Activated T-cell treated with anti-CD3 and anti-CD28 coated beads, Interleukin-2, amount 50 U/mL, for 48 hours (primary cell): Measurements from ENCODE around the gene TIE1.
A peak's percentile ranks its signal among the peaks of the same experiment; 100 is the strongest.

Source experiments
- DNase-seq, 2 experiments: peaks; one replicate each; pipeline ENCODE4 v3.0.0-alpha.2; 2020

Gene TIE1

DNA sequence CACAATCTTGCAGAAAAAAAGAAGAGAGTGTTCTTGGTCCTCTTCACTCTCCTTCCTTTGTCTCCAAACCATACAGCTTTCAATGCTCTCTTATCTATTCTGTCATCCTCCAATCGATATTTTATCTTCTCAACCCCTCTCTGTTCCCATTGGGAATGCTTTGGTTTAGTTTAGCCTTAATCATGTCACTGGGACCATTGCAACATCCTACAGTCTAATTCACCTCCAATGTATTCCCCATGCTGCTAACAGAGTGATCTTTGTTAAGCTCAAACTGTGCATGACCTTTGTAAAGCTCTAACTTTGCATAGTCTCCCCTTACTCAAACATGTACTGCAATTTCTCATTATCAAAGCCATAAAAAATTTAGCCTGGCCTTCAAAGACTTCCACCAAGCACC, 39.8 kb downstream of the TIE1 start:
- no peak for DNase-seq

DNA sequence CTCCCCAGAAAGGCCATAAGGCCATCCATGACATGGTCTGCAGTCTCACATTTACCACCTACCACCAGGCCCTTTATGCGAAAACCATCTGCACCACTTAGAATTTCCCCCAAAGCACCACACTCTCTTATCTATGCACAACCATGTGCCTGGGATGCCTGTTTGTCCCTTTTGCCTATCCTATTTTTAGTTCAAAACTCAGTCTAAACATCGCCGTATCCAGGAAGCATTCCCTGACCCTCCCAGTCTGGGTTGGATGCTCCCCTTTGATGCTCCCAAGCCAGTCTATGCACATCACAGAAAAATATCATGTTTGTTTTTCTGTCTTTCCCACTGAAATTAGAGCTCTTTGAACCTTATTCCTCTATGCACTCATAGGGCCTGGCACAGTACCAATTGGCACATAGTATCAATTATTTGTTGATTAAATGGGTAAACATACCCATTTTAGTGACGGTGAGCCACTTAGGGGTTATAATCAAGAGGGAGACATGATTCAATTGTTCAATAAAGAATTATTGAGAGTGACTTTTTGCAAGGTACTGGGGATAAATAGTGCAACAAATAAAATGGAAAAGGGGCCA, 43.6 kb downstream of the TIE1 start:
- DNase-seq, result no peak

DNA sequence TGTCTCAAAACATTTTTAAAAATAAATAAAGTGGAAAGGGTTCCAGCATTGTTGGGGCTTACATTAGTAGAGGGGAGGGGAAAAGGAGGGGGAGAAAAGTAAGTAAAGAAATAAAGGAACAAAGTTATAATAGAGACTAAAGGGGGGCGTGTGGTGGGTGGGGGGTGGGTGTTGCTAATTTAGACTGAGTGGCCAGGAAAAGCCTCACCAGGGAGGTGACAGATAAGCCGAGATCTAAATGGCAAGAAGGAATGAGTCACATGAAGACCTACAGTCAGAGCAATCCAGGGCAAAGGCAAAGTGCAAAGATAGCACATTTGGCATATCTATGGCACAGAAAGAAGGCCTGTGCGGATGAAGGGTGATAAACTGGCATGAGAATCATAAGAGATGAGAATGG, 44.3 kb downstream of the TIE1 start:
- no peak for DNase-seq

DNA sequence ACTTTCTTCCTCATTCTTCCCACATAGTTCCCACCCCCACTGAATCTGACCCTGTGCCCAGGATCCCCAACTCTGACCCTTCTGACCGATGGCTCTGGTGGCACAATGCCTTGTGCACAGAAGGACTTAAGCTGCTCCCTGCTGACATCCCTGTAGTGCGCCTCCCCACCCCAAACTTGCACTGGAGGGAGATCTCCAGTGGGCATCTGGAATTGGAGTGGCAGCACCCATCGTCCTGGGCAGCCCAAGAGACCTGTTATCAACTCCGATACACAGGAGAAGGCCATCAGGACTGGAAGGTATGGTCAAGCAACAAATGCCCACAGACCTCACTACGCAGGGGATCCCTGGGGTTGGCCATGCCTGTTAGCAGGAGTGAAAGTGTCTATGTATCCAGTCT, 45.9 kb downstream of the TIE1 start:
- no peak for DNase-seq

DNA sequence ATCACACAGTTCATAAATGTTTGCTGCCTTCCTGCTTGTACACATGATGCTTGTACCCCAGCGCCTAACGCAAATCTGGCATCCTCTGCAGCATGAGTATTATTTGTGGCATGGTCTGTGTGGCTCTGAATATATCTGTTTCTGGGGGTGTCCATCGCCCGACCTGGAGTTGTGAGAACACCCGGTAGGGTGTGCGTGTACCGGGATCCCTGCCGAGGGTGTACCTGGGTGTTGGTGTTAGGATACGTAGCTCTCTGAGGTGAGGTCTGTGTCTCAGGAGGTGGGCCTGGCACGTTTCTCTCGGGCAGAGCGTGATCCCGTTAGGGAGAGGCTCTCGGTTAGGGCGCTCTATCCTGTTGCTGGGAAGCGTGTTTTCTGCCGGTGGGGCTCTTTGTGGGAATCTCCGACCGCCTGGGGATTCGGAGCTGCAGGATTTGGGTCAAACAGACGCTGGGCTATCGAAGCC, 47.6 kb downstream of the TIE1 start:
- DNase-seq, result no peak

DNA sequence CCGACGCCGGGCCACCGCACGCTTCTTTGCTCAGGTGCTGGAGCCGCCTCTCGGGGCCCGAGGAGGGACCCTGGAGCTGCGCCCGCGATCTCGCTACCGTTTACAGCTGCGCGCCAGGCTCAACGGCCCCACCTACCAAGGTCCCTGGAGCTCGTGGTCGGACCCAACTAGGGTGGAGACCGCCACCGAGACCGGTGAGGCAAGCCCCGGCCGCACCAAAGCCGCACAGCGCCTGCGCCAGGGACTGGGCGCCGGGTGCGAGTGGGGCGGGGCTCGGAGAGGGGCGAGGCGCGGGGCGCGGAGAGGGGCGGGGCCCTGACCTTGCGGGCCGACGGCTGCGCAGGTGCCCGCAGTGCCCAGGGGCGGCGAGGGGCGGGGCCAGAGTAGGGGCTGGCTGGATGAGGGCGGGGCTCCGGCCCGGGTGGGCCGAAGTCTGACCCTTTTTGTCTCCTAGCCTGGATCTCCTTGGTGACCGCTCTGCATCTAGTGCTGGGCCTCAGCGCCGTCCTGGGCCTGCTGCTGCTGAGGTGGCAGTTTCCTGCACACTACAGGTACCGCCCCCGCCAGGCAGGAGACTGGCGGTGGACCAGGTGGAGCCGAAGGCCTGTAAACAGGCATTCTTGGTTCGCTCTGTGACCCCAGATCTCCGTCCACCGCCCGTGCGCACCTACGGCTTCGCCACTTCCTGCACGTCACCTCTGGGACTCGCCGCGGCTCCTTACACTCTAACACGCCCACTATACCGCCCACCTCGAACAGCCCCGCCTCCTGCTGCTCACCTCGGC, 48.2 kb downstream of the TIE1 start:
- DNase-seq, result peak; percentile 60 to 71

DNA sequence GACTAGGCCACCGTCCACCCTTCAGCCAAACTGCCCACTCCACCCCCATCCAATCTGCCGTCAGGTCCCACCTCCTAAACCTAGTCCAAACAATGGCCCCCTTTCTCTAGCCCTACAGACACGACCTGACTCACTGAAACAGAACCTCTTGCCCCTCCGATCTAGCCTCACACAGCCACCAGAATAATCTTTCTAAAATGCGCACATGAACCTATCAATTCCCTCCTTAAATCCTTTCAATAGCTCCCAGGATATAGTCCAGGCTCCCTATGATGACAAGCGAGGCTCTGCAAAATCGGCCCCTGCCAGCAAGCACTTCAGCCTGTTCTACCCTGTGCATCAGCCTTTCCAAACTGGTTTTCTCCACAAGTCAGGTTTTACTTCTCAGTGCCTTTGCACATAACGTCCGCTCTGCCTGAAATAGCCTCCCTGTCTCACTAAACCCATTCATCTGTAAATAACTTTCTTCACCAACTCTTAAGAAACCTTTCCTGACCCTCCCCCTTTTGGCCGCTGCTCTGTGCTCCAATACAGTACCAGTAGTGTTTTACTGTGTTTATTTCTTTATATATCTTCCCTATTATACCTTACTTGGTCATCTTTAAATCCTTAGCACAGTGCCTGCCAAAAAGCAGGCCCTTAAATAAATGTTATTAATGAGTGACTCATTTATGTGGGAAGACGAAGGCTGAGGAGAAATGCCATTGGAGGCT, 49.0 kb downstream of the TIE1 start:
- DNase-seq, result no peak

DNA sequence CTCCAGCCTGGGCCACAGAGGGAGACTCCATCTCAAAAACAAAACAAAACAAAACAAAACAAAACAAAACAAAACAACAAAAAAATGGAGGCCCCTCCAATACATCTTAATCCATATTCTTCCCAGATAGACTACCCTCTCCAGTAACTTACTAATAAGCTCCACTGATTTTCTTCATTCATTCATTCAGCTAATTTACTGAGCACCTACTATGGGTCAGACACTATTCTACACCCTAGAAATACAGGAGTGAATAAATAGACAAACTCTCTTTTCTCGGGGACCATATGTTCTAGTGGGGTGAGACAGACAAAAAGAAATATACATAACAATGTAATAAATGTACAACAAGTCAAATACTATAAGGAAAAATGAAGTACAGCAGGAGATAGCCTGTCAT, 50.2 kb downstream of the TIE1 start:
- DNase-seq, result no peak

DNA sequence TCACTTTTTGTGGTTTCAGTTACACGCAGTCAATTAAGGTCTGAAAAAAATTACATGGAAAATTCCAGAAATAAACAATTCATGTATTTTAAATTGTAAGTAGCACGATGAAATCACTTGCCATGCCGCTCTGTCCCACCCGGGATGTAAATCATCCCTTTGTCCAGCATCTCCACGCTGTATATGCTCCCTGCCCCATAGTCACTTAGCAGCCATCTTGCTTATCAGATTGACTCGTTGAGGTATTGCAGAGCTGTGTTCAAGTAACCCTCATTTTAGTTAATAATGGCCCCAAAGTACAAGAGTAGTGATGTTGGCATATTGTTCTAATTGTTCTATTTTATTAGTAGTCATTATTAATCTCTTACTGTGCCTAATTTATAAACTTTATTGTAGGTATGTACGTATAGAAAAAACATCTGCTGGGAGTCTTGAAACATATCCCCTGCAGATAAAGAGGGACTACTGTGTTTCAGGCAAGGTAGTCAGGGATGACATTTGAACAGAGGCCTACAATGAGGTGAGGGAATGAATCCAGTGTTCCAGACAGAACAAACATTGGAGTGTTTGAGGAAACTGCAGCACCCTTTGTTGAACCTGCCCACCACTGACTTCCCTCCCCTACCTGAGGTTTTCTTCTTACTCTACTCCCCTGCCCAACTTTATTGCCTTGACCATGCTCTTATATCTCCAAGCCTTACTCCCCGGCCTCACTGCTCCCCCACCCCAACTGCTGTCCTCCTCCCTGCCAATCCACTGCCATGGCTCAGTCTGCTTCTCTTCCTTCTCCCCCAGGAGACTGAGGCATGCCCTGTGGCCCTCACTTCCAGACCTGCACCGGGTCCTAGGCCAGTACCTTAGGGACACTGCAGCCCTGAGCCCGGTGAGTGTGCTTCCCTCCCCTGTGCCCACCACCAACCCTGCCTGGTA, 50.9 kb downstream of the TIE1 start:
- DNase-seq, result no peak

DNA sequence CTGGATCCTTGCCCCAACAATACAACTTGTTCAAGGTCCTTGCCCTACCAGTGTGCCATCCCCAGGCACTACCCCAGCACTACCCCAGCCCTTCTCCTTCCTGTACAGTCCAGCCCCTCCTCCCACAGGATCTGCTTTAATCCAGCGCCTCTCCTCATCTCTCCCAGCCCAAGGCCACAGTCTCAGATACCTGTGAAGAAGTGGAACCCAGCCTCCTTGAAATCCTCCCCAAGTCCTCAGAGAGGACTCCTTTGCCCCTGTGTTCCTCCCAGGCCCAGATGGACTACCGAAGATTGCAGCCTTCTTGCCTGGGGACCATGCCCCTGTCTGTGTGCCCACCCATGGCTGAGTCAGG, 51.5 kb downstream of the TIE1 start:
- no peak for DNase-seq

DNA sequence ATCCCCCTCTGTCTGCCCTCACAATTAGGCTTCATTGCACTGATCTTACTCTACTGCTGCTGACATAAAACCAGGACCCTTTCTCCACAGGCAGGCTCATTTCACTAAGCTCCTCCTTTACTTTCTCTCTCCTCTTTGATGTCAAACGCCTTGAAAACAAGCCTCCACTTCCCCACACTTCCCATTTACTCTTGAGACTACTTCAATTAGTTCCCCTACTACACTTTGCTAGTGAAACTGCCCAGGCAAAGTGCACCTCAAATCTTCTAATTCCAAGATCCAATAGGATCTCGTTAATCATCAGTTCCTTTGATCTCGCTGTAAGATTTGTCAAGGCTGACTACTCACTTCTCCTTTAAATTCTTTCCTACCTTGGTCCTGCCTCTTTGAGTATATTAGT, 52.1 kb downstream of the TIE1 start:
- DNase-seq, result no peak

DNA sequence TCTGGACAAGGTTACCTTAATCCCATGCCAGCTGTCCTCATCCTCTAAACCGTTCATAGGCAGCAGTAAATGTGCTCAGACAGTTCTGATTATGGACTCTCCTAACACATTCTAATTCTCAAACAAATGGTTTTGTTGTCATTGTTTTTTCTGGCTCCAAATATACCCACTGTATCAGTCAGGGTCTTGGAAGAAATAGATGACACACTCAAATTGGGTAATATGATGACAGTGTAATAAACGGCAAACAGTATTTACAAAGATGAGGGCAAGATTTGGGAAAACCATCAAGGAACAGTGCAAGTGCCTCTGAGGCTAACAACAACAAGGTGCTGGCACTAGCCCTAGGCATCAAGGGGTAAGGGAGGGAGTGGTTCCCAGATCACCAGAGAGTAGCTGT, 53.7 kb downstream of the TIE1 start:
- DNase-seq, result no peak

DNA sequence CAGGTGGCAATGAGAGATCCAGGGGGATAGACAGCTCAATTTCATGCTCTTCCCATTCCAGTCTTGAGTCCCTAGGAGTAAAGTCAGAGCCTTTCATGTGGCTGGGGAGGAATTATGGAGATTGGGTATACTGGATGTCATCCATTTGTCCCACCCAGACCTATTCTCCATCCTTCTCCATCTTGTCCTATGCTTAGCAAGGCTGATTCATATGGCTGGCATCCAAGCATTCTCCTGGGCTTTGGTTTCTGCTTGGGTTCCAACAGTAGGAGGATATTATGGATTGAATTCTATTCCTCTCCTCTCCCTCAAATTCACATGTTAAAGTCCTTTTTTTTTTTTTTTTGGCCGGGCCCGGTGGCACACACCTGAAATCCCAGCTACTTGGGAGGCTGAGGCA, 54.2 kb downstream of the TIE1 start:
- no peak for DNase-seq

DNA sequence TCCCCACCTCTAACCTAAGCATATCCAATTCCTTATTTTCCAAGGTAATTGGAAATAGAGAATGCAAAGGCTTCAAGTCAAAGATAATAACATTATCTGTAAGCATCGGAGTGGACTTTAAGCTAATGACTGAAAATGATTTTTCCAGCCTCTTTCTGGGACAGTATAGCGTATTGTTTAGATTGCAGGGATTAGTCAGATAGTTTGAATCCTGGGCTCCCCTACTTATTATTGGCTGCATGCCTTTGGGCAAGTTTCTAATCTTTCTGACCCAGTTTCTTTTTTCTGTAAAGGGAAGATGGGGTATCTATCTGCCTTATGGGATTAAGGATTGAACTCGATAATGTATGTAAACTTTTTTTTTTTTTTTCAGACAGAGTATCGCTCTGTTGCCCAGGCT, 56.5 kb downstream of the TIE1 start:
- DNase-seq, result no peak

DNA sequence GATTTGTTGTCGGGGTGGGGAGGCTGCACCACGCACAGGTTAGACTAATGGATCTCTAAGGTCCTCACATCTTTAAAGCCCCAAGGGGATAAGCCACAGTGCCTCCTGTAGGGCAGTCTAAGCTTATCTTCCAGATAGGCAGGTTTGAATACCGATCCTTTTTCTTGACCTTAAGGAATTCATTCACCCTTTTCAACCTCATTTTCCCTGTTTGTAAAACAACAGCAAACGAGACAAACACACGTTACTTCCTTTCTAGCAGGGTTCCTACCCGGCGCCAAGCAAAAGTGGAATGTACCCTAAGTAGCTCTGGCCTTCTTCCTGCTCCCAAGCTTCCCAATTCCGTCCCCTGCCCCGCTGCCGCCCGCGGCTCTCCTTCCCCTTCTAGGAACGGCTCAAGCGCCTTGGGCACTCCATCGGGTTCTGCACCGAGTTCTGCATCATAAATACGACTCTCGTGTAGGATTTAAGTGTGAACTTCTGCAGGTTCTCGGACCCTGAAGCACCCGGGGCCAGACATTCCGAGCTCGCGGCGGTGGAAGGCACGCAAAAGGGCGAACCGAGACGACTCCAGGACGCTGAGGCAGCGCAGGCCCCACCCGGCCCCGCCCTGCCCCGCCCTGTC, 57.5 kb downstream of the TIE1 start:
- DNase-seq, result peak; percentile 41 to 43

DNA sequence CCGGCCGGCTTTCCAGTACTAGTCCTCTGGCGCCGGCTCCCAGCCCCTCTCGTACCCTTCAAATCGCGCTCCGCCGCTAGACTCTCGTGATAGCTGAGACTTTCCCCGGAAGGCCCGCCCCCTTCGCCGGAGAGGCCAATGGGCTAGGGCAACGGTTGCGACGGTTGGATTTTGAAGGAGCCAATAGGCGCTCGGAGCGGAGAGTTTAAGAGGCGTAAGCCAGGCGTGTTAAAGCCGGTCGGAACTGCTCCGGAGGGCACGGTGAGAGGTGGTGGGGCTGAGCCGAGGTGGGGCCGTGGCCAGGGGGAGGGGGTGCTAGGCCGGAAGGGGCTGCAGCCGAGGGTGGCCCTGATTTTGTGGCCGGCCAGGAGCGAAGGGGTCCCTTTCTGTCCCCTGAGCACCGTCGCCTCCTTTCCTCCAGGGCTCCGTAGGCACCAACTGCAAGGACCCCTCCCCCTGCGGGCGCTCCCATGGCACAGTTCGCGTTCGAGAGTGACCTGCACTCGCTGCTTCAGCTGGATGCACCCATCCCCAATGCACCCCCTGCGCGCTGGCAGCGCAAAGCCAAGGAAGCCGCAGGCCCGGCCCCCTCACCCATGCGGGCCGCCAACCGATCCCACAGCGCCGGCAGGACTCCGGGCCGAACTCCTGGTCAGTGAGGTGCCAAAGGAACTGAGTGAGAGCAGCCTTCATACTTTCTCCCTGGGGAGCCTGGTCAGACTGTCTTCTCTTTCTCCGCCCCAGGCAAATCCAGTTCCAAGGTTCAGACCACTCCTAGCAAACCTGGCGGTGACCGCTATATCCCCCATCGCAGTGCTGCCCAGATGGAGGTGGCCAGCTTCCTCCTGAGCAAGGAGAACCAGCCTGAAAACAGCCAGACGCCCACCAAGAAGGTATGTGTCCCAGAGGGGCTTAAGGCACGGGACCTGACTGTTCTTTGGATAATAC, 58.2 kb downstream of the TIE1 start, which contains the start of gene CDC20:
Gene CDC20 (plus strand): TSS at position 236 of the 948 bp plus-strand sequence. CDS start 235 bp downstream, at position 471.
- DNase-seq, result peak; percentile 100

DNA sequence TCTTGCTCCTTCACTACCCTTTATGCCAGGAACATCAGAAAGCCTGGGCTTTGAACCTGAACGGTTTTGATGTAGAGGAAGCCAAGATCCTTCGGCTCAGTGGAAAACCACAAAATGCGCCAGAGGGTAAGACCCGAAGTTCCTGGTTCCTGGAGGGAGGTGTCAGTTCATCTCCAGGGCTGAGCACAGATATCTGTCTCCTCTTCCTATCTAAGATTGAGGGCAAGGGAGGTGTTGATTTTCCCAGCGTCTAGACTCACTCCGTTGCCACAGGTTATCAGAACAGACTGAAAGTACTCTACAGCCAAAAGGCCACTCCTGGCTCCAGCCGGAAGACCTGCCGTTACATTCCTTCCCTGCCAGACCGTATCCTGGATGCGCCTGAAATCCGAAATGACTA, 58.9 kb downstream of the TIE1 start:
- no peak for DNase-seq

DNA sequence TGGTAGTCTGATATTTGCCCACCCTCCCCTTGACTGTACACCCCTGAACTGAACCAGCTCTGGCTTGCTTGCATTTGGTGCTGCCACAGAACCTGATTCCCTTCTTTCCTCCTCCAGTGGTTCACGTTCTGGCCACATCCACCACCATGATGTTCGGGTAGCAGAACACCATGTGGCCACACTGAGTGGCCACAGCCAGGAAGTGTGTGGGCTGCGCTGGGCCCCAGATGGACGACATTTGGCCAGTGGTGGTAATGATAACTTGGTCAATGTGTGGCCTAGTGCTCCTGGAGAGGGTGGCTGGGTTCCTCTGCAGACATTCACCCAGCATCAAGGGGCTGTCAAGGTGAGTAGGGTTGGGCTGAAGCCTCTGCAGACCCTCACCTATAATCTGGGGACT, 59.8 kb downstream of the TIE1 start:
- no peak for DNase-seq

DNA sequence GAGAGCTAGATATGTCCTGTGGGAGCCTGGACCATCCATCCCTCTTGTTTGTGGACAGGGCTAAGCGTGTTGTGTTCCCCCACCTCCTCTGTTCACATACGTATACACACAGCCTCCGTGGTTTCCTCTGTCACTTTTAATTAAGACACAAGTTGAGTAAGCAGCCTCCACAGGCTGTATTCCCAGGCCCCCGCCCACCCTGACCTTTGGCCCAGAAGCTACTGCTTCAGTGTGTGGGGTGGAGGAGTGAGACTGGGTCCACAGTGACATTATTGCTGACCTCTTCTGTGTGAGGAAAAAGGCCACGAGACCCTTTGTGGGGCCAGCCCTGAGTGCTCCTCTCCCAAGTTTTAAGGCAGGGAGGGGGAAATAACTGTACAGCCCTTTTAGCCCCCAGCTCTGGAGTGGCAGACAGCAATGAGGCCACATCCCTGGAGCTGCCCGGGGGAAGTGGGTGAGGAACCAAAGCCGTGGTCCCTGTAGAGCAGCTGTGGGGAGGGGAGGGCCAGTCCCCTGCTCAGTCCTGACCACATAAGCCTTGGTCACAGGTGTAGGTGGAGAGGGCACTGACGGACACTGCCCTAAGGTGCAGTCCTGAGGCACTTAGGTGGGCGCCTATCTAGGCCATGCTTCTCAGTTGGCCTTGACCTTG, 62.6 kb downstream of the TIE1 start:
- no peak for DNase-seq

DNA sequence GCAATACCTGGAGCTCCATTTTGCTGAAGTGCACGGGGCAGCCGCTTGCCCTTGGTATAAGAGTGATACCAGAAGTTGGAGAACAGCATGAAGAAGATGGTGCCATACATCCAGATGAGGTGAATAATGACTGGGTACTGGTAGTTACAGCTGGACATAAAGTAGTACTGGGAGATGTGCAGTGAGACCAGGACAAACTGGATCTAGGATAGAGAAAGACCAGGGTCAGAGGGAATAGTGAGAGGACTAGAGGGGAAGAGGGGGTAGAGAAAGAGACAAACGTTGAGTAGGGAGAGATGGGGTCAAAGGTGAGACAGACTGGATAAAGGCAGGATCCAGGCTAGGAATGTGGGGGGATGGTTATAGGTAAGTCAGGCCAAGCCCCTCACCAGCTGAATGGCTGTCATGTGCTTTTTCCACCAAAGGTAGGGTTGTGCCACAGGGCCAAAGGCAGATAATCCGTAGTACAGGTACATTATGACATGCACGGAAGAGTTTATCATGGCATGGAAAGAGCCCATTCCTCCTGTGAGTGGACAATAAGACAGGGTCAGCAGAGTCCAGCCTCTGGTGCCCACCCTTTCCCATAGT, 63.2 kb downstream of the TIE1 start:
- DNase-seq, result no peak
